Measurements from ENCODE around the gene TBC1D16. TPM values are rescaled to one million over a fixed set of nuclear protein-coding genes. Genes with fewer than 3 reads are reported as not detected.
A peak's percentile ranks its signal among the peaks of the same experiment; 100 is the strongest.

Gene TBC1D16
- total and polyA plus RNA-seq, 4 donors: 7.3 to 48.5 (median 16.5) TPM

DNA sequence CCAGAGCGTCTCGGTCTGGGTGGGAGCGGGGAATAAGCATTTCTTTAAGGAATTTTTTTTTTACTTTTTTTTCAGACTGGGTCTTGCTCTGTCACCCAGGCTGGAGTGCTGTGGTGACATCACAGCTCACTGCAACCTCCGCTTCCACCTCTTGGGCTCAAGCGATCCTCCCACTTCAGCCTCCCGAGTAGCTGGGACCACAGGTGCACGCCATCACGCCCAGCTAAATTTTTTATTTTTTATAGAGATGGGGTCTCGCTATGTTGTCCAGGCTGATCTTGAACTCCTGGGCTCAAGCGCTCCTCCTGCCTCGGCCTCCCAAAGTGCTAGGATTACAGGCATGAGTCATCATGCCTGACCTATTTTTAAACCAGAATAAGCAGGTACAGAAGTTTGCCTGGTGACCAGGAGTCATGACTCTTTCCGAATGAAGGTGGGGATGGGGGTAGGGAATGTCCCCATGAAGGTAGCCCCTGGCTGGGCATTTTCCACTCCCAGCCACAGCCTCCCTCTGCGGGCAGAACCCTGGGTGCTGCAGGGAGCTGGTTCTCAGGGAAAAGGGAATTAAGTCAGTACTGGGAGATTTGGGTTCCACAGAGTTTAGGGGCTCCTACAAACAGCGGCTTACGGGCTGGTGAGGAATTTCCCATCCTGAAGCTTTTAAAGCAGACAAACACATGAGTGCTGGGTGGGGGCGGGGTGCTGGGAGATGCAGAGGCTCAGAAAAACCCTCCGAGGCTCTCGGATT lies 48.3 kb downstream of the TBC1D16 start:
- H3K9me3 ChIP-seq (ENCODE audit: control insufficient read depth in 4 of 4, insufficient read depth in 3 of 4, low read length in 3 of 4): no peaks in the 10 kb centered on the region
- no peak overlapping the region for H3K27ac ChIP-seq (ENCODE audit: low read depth in 1 of 2, low read length in 1 of 2)
- no peak overlapping the region for H3K9ac ChIP-seq (ENCODE audit: insufficient read depth in 1 of 2, low read length in 2 of 2)
- ATAC-seq (ENCODE audit: insufficient read depth, low FRiP score): no peak
- H3K36me3 ChIP-seq (ENCODE audit: control insufficient read depth in 4 of 4, insufficient read depth in 4 of 4, low read length in 4 of 4): no peaks in the 10 kb centered on the region
- peaks cover 0 to 56% (median 12%) of the 10 kb centered on the region in 5 donors for H3K4me1 ChIP-seq (ENCODE audit: control insufficient read depth in 5 of 5, insufficient read depth in 5 of 5, low read length in 5 of 5)
- TF ChIP-seq, protein P1, sequence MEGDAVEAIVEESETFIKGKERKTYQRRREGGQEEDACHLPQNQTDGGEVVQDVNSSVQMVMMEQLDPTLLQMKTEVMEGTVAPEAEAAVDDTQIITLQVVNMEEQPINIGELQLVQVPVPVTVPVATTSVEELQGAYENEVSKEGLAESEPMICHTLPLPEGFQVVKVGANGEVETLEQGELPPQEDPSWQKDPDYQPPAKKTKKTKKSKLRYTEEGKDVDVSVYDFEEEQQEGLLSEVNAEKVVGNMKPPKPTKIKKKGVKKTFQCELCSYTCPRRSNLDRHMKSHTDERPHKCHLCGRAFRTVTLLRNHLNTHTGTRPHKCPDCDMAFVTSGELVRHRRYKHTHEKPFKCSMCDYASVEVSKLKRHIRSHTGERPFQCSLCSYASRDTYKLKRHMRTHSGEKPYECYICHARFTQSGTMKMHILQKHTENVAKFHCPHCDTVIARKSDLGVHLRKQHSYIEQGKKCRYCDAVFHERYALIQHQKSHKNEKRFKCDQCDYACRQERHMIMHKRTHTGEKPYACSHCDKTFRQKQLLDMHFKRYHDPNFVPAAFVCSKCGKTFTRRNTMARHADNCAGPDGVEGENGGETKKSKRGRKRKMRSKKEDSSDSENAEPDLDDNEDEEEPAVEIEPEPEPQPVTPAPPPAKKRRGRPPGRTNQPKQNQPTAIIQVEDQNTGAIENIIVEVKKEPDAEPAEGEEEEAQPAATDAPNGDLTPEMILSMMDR (IDR thresholded peaks at IDR 0.05; ENCODE audit: control extremely low read depth, extremely low read depth): no peak
- H3K4me3 ChIP-seq: no peak overlapping the region
- 90 to 93% methylated on average over 18 of the region's 18 CpGs for WGBS, 2 donors
- no peaks in the 10 kb centered on the region for H3K27me3 ChIP-seq (ENCODE audit: control insufficient read depth in 3 of 3, insufficient read depth in 3 of 3, low read length in 2 of 3)
- no peak for DNase-seq

DNA sequence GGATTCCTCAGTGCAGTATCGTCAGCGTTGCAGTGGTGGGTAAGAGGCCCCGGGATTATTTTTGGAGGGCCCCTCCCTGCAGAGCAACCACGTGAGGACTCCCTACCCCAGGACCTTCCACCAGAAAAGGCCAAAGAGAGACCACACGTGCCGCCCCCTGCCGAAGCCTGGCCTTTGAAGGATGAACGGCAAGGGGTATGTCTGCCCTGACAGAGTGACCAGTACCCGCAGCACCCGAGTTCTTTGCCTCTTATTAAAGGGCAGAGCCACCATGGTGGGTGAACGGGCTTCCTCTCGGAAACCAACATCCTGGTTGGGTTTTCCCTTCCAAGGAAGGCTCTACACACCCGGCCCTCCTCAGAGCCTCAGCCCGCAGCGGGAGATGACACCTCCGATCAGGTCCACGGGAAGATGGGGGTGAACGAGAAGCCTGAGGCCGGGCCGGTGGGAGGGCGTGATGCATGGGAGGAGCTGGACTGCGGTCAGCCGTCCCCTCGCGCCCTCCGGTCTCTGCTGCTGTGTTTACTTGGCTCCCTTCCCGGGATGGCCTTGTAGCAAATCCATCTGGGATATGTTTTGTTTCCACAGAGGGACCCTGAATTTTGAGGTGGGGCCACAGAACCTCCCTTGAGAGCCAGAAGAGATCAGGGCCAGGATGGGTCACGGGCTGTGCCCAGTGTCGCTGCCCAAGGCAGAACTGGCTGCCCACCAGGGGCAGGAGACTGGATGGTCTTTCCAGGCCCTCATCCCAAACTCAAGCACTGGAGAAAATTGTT lies 49.1 kb downstream of the TBC1D16 start:
- DNase-seq (peak; percentile 83 to 94 (median 88)), ATAC-seq (ENCODE audit: insufficient read depth, low FRiP score) (no peak)
- 64 to 78% methylated on average over 29 of the region's 29 CpGs for WGBS, 2 donors
- H3K9ac ChIP-seq (ENCODE audit: insufficient read depth in 1 of 2, low read length in 2 of 2): no peak overlapping the region
- no peak overlapping the region for H3K4me3 ChIP-seq
- TF ChIP-seq, protein P1 (IDR thresholded peaks at IDR 0.05; ENCODE audit: control extremely low read depth, extremely low read depth): no peak
- no peak overlapping the region for H3K27ac ChIP-seq (ENCODE audit: low read depth in 1 of 2, low read length in 1 of 2)
- no peaks in the 10 kb centered on the region for H3K36me3 ChIP-seq (ENCODE audit: control insufficient read depth in 4 of 4, insufficient read depth in 4 of 4, low read length in 4 of 4)
- peaks cover 0 to 50% (median 12%) of the 10 kb centered on the region in 5 donors for H3K4me1 ChIP-seq (ENCODE audit: control insufficient read depth in 5 of 5, insufficient read depth in 5 of 5, low read length in 5 of 5)
- H3K9me3 ChIP-seq (ENCODE audit: control insufficient read depth in 4 of 4, insufficient read depth in 3 of 4, low read length in 3 of 4): no peaks in the 10 kb centered on the region
- no peaks in the 10 kb centered on the region for H3K27me3 ChIP-seq (ENCODE audit: control insufficient read depth in 3 of 3, insufficient read depth in 3 of 3, low read length in 2 of 3)

DNA sequence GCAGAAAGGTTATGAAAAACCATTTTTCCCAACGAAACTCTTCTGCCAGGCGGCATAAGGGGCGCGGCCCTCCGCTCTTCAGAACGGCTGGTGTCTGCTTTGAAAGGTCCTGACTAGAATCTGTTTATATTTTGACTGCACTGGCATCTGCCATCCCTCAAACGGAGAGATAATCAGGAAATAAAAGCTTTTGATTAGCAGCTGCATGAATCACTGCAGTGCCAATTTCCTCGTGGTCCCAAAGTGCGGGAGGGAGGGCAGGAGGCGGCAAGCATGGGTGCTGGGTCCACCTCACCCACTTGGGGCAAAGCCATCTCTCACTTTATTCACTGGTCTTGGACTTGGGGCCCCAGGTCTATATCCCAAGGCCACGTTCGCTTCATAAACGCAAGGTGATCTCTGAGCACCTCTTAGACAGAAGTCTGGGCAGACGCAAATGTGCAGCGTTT lies 49.7 kb downstream of the TBC1D16 start:
- Histone ChIP-seq H3K4me1 (ENCODE audit: control insufficient read depth in 5 of 5, insufficient read depth in 5 of 5, low read length in 5 of 5) (peaks cover 0 to 45% (median 12%) of the 10 kb centered on the region in 5 donors), H3K27ac (ENCODE audit: low read depth in 1 of 2, low read length in 1 of 2) (no peak overlapping the region), H3K4me3 (no peak overlapping the region), H3K36me3 (ENCODE audit: control insufficient read depth in 4 of 4, insufficient read depth in 4 of 4, low read length in 4 of 4) (no peaks in the 10 kb centered on the region), H3K9me3 (ENCODE audit: control insufficient read depth in 4 of 4, insufficient read depth in 3 of 4, low read length in 3 of 4) (no peaks in the 10 kb centered on the region), H3K9ac (ENCODE audit: insufficient read depth in 1 of 2, low read length in 2 of 2) (no peak overlapping the region), H3K27me3 (ENCODE audit: control insufficient read depth in 3 of 3, insufficient read depth in 3 of 3, low read length in 2 of 3) (no peaks in the 10 kb centered on the region)
- no peak for ATAC-seq (ENCODE audit: insufficient read depth, low FRiP score)
- TF ChIP-seq, protein P1 (IDR thresholded peaks at IDR 0.05; ENCODE audit: control extremely low read depth, extremely low read depth): no peak
- WGBS, 2 donors: 77 to 81% methylated on average over 15 of the region's 15 CpGs
- no peak for DNase-seq

All from lung (tissue), 12 donors.